Colon (tissue), 2 donors: ENCODE data around the gene ROGDI.

Source experiments
- FAIRE-seq: peaks from 2 replicates; lab custom pipeline; 2012; peaks lifted over from hg19 to GRCh38; lab: Jason Lieb, UNC
- donor health status: control.
- donor health status: control.

Gene ROGDI

GRCh38 chr16:4813251-4814003, 11.0 kb upstream of the ROGDI start:
- FAIRE-seq = no peak

- no peak for FAIRE-seq
These were observed 9.3 kb upstream of the ROGDI start for GRCh38 chr16:4811773-4812172.

- FAIRE-seq = no peak
These were observed 8.8 kb upstream of the ROGDI start for GRCh38 chr16:4811242-4811641.

GRCh38 chr16:4806280-4806679, 3.8 kb upstream of the ROGDI start:
- no peak for FAIRE-seq

- no peak for FAIRE-seq
These were observed 2.8 kb upstream of the ROGDI start for GRCh38 chr16:4805231-4805630.

- no peak for FAIRE-seq
These were observed 1.7 kb upstream of the ROGDI start for GRCh38 chr16:4803898-4804762.

GRCh38 chr16:4803401-4803844, 990 bp upstream of the ROGDI start:
- FAIRE-seq = no peak

- FAIRE-seq = no peak
These were observed 340 bp upstream of the ROGDI start for GRCh38 chr16:4802659-4803287.

- no peak for FAIRE-seq
These were observed 1.1 kb downstream of the ROGDI start for GRCh38 chr16:4801051-4801961.

GRCh38 chr16:4800290-4801041, 2.0 kb downstream of the ROGDI start:
- FAIRE-seq = no peak

- FAIRE-seq = no peak
These were observed 3.1 kb downstream of the ROGDI start for GRCh38 chr16:4799171-4799855.

GRCh38 chr16:4798456-4798855, 4.0 kb downstream of the ROGDI start:
- FAIRE-seq = no peak

GRCh38 chr16:4797805-4798252, 4.6 kb downstream of the ROGDI start:
- FAIRE-seq = no peak

GRCh38 chr16:4796982-4797804, 5.2 kb downstream of the ROGDI start:
- no peak for FAIRE-seq

GRCh38 chr16:4795828-4796572, 6.4 kb downstream of the ROGDI start:
- no peak for FAIRE-seq

- no peak for FAIRE-seq
These were observed 7.1 kb downstream of the ROGDI start, which contains the start of gene SMIM22 for GRCh38 chr16:4795181-4795827. SMIM22 (plus strand) TSS chr16:4795369; CDS start chr16:4795735, 366 bp downstream.

- FAIRE-seq = no peak
These were observed 9.4 kb downstream of the ROGDI start for GRCh38 chr16:4792951-4793513.

GRCh38 chr16:4790871-4791270, 11.6 kb downstream of the ROGDI start:
- FAIRE-seq = no peak
